Measurements from ENCODE around the gene NEK10.

DNA sequence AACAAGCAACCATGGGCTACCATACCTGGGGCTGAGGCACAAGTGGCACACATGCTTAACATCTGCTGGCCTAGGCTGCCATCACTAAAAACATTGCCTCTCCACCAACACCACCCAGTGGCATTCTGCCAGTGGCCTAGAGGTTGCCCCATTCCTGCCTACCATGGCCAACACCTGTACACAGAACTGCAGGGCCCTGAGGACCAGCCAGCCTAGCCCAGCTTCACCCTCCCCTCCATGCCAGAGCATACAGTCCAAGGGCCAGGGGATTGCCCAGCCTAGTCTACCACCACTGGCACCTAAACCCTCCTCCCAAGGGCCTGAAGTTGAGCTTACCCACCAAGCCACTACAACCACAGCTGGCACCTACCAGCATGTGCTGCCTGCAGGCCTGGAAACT, 35.3 kb downstream of the NEK10 start:
- TF ChIP-seq, protein P1, sequence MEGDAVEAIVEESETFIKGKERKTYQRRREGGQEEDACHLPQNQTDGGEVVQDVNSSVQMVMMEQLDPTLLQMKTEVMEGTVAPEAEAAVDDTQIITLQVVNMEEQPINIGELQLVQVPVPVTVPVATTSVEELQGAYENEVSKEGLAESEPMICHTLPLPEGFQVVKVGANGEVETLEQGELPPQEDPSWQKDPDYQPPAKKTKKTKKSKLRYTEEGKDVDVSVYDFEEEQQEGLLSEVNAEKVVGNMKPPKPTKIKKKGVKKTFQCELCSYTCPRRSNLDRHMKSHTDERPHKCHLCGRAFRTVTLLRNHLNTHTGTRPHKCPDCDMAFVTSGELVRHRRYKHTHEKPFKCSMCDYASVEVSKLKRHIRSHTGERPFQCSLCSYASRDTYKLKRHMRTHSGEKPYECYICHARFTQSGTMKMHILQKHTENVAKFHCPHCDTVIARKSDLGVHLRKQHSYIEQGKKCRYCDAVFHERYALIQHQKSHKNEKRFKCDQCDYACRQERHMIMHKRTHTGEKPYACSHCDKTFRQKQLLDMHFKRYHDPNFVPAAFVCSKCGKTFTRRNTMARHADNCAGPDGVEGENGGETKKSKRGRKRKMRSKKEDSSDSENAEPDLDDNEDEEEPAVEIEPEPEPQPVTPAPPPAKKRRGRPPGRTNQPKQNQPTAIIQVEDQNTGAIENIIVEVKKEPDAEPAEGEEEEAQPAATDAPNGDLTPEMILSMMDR (IDR thresholded peaks at IDR 0.05; ENCODE audit: low read depth, low read length) = no peak
- TF ChIP-seq, protein P2, sequence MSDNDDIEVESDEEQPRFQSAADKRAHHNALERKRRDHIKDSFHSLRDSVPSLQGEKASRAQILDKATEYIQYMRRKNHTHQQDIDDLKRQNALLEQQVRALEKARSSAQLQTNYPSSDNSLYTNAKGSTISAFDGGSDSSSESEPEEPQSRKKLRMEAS (IDR thresholded peaks at IDR 0.05; ENCODE audit: low read depth, low read length) = no peak
